HG02943 (cell line): ENCODE results near the gene CABYR.

Experiments
- ATAC-seq: cut with Tn5 transposase; IDR thresholded peaks from one replicate; pipeline ENCODE4 v1.9.1; 2021; ENCODE audit warnings: mild to moderate bottlenecking, low read depth, moderate library complexity; ENCODE audit not compliant: unreplicated experiment

Gene CABYR, protein sequence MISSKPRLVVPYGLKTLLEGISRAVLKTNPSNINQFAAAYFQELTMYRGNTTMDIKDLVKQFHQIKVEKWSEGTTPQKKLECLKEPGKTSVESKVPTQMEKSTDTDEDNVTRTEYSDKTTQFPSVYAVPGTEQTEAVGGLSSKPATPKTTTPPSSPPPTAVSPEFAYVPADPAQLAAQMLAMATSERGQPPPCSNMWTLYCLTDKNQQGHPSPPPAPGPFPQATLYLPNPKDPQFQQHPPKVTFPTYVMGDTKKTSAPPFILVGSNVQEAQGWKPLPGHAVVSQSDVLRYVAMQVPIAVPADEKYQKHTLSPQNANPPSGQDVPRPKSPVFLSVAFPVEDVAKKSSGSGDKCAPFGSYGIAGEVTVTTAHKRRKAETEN

DNA sequence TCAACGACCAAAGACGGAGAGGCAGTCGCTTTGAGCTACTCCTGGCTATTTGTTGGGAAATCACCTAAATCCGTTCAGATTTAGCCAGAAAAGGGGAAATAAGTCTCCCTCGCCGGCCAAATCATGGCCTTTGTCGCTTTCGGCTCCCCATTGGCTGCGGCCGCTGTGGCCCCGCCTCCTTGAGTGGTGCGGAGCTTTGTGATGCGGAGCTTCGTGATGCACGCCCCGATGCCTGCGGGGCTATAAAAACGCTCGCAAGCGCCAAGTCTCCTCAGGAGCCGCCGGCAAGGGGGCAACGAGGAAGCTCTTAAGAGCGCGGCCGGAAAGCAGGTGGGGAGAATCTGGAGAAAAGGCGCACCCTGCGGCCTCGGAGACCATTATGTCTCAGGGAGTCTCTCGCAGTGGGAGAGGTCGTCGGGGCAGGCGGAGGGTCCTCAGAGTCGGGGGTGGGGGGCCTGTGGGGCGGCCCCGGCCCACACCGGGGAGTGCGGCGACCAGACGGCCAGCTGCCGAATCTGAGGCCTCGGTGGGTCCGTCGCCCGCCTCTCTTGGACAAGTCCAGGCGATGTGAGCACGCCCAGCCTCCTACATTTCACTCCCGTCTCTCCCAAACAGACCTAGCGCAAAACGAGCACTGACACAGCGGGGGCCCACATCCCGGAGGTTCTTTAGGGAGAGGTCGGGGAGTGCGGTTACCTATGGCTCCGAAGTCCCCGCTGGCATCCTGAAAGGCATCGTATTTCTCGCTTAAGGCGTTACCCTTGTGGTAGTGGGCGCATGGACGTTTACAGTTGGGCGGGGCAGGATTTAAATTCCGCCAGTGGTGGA lies at the start of gene CABYR:
CABYR (plus strand) TSS at position 274 of the 828 bp plus-strand sequence. CDS start 4,053 bp downstream, outside the sequence.
- peak; percentile 95 for ATAC-seq

DNA sequence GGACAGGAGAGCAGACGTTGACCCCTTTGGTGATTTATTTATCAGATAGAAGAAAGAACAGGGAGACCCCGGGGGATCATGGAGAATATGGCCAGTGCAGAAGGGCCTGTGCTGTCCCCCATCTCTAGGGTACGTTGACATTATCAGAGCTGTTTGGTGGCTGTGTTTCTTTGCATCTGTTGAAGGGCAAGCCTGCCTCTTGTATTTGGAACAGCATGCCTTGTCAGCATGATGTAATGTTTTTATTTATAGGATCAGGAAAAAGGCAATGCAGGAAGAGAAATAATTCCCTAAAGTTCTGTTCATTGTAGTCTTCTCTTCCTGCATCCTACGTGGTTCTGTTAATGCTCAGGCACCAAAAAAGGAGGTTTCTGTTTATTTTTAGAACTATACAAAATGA lies 49.8 kb upstream of the CABYR start:
- no peak for ATAC-seq

GRCh38 chr18:24089515-24090337 lies 49.1 kb upstream of the CABYR start:
- no peak for ATAC-seq

- no peak for ATAC-seq
Observed at GRCh38 chr18:24090876-24091275, 48.0 kb upstream of the CABYR start.

GRCh38 chr18:24094561-24094960 lies 44.3 kb upstream of the CABYR start:
- ATAC-seq, result no peak

DNA sequence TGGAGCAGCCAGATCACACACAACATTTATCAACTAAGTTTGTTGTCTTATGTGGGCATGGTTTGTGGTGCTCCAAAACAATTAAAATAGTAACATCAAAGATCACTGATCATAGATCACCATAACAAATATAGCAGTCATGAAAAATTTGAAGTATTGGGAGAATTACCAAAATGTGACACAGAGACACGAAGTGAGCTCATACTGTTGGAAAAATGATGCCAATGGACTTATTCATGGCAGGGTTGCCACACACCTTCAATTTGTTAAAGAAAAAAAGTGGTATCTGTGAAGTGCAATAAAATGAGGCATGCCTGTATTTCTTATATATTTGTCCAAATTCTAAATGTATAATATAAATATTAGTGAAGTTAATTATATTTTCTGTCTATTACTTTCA lies 42.9 kb upstream of the CABYR start:
- ATAC-seq, result no peak

DNA sequence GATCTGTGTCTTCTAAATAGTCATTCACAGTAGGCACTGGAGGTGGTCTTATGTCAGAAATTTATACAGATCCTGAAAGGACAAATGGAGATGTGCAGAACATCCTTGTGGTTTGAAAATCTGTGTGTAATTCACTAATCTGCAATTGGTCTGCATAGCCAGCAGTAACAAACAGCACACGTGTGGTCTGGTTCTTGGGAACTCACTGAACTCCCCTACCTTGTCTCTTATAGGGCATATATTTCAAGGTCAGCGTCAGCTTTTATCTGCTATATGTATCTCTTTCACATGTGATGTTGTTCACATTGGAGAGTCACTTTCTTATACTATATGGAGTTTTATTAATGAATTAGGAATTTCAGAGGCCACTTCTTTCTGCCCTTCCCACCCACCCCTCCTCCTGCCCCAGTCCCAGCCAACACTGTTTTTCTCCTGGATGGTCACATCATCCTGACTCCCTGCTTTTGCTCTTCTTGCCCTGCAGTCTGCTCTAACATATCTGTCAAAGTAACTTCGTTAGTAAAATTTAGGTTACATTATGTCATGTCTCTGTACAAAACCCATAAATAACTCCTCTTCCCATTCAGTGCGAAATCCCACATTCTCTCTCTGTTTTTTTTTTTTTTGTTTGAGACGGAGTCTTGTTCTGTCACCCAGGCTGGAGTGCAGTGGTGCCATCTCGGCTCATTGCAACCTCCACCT lies 35.4 kb upstream of the CABYR start:
- ATAC-seq, result no peak

DNA sequence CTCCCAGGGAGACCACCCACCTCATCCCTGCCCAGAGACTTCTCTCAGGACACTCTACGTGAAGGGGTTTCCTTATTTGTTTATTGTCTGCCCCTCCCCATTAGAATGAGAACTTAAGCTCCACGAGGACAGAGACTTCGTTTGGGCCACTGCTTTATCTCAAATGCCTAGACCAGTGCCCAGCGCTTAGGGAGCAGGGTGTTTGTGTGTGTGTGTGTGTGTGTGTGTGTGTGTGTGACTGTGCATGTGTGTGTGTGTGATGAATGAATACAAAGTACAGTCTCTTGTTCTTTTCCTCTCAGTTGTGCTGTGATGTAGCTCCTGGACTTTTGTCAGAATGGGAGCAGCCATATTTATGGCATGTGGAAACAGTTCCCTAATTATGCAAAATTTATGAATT lies 34.4 kb upstream of the CABYR start:
- ATAC-seq, result no peak

GRCh38 chr18:24108641-24109040 lies 30.2 kb upstream of the CABYR start:
- ATAC-seq, result no peak

GRCh38 chr18:24111936-24112335 lies 26.9 kb upstream of the CABYR start:
- ATAC-seq, result no peak

GRCh38 chr18:24112464-24112863 lies 26.4 kb upstream of the CABYR start:
- no peak for ATAC-seq

DNA sequence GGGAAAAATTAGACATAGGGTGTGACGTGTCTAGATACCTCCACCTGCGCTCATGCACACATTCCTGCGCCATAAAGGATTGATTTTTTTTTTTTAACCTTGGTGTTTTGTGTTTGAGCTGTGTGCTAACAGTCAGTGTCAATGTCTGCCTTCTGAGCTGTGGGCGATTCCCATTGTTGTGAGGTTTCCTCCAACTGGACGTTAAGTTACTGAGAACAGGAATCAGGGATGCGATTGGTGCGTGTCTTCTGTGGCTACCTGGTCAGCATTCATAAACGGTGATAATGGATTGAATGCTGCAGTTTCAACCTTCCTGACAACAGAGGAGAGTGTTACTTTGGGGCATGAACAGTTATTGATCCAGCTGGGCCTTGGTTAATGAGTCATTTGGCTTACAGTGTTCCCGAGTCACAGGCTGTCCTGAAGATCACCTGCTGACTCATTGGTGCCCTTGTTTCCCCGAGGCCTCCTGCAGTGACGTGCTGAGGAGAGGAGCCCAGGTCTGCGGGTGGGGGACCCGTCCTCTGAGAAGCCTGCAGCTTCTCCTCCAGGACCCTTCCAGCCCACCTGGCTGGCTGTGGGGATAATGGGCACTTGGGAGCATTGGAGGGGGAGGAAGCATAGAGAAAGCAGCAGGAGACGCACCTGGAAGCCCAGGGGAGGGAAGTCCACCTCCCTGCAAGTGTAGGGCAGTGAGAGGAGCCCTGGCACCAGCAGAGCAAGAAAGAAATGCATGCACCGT lies 25.8 kb upstream of the CABYR start:
- no peak for ATAC-seq

GRCh38 chr18:24114924-24115549 lies 23.8 kb upstream of the CABYR start:
- no peak for ATAC-seq

- no peak for ATAC-seq
Observed at GRCh38 chr18:24115628-24116027, 23.2 kb upstream of the CABYR start.

- no peak for ATAC-seq
Observed at GRCh38 chr18:24118750-24119577, 19.9 kb upstream of the CABYR start.

DNA sequence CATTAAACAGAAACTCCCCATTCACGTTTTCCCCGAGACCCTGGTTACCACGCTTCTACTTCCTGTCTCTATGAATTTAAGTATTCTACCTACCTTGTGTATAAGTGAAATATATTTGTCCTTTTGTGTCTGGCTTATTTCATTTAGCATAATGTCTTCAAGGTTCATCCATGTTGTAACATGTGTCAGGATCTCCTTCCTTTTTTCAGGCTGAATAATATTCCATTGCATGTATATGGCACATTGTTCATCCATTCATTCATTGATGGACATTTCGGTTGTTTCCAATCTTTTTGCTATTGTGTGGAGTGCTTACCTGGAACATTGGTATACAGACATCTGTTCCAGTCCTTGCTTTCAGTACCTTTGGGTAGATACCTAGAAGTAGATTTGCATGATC lies 18.2 kb upstream of the CABYR start:
- no peak for ATAC-seq

- ATAC-seq, result no peak
Observed at GRCh38 chr18:24121625-24122024, 17.2 kb upstream of the CABYR start.
